Posterior cingulate gyrus (tissue), 11 donors: Measurements from ENCODE around the gene ZNF844.
"Not testable (repeated sequence)": the region's sequence is repeated elsewhere in the genome, so short reads cannot be mapped to it uniquely, and the experiment has no call there.

Experiments
- DNase-seq, 10 donors: peaks; one replicate each; pipeline versions ENCODE4 v3.0.0 to v3.0.0-alpha.2; 2020 to 2021; ENCODE audit warnings: mixed read lengths in 3 of 10
- intact Hi-C: fragments of 100-400 bp; cut with DNase I; formaldehyde crosslinking; loops from one replicate; pipeline ENCODE4 v1.15.1; 2023

Gene ZNF844

DNA sequence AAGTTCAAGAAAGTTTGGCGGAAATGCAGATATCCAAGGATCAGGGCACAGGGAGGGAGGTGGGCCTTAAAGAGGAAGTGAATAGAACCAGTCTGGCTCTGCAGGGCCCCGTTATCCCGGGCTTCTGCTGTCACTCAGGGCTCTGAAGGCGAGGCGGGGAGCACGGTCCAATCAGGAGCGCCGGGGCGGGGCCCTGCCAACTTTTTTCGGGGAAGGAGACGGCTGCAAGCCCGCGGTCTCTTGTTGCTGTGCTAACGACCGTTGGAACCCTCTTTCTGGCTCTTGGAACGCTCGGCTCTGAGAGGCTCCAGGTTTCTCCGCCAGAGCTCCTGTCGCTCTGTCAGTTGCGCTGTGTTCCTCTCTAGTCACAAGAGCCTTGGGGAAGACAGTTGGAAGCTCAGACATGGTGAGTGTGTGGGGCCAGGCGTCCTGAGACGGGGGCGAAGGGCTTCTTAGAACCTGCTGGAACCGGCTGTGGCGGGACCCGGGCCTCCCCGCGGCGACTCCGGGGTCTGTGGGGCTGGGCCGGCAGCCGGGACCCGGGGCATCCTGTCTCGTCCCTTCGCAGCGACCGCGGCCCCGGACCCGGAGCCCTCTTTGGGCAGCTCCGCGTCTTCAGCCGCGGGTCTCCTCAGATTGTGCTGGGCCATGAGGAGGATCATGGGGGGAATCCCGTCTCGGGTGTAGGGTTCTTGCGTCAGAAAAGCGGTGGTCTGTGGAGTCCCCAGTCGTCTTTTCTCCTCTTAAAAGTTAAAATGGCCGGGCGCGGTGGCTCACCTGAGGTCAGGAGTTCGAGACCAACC, 27.7 kb downstream of the ZNF844 start:
- intact Hi-C loops: no loop called here
- DNase-seq: peak; percentile 52 to 95 (median 66)

DNA sequence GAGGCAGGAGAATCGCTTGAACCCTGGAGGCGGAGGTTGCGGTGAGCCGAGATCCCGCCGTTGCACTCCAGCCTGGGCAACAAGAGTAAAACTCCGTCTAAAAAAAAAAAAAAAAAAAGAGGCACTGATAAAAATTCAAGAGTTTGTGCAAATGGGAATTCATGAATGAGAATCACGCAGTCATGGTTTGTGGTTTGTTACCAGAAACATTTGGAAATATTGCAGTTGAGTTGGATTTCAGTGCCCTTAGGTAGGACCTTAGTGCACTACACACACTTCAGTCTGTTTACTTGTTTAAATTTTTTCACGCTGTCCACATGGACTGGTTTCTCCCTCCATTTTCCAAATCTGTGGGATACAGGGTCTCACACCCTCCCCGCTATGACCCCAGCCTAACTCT, 28.4 kb downstream of the ZNF844 start:
- intact Hi-C loops: no loop called here
- DNase-seq: no peak

GRCh38 chr19:12093777-12094176, 29.2 kb downstream of the ZNF844 start:
- intact Hi-C loops: no loop called here
- no peak for DNase-seq

DNA sequence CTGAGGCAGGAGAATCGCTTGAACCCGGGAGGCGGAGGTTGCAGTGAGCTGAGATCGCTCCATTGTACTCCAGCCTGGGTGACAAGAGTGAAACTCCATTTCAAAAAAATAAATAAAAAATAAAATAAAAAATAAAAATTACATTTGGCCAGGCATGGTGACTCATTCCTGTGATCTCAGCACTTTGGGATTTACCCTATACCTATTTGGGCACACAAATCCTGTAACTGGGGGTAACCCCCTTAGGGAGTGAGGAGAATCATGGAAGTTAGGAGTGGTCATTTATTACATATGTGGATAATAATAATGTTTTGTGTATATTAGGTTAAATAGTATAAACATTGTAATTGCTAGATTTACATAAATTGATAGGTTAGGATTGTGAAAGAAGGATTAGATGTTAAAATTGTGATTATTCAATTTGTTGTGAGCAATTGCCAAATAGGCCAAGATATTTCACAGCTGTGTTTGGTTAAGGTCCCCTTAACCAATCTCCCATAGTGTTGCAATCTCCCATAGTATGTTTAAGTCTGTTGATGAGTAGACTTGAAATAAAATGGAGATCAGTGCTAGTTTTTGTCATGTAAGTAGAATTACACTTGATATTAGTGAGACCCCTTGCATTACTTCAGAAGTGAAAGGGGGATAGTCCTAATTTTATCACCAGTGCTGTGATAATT, 30.7 kb downstream of the ZNF844 start:
- DNase-seq: no peak

GRCh38 chr19:12098040-12098439, 33.5 kb downstream of the ZNF844 start:
- DNase-seq: no peak
- intact Hi-C loops: no loop called here

More for the DNA sequence above, 30.7 kb downstream of the ZNF844 start:
- intact Hi-C loops: no loop called here

- intact Hi-C loops, DNase-seq: not testable (repeated sequence)
These were observed 39.4 kb downstream of the ZNF844 start for GRCh38 chr19:12103909-12104308.

GRCh38 chr19:12111176-12111575, 46.6 kb downstream of the ZNF844 start:
- intact Hi-C loops: no loop called here
- DNase-seq: no peak

DNA sequence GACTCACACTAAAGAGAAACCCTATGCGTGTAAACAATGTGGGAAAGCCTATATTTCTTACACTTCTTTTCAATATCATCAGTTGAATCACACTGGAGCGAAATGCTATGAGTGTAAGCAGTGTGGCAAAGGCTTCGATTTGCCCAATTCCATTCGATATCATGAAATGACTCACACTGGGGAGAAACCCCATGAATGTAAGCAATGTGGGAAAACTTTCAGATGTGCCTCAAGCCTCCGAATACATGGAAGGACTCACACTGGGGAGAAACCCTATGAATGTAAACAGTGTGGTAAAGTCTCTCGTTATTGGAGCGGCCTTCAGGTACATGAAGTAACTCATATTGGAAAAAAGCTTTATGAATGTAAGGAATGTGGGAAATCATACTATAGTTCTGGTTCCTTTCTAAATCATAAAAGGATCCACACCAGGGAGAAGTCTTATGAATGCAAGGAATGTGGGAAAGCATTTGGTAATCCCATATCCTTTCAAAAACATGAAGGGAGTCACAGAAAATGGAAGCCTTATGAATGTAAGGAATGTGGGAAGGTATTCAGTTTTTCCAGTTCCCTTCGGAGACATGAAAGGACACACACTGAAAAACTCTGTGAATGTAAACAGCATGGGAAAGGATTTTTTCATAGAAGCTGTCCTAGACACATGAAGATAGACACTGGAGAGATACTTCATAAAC, 47.6 kb downstream of the ZNF844 start:
- intact Hi-C loops: no loop called here
- DNase-seq: no peak

GRCh38 chr19:12112701-12113100, 48.2 kb downstream of the ZNF844 start:
- intact Hi-C loops: no loop called here
- DNase-seq: no peak

- no peak for DNase-seq
- intact Hi-C loops: no loop called here
These were observed 48.6 kb downstream of the ZNF844 start for GRCh38 chr19:12113121-12113520.

- intact Hi-C loops: no loop called here
- DNase-seq: peak in 1 of 10 donors; percentile 69
These were observed 52.9 kb downstream of the ZNF844 start for GRCh38 chr19:12117201-12117970.

DNA sequence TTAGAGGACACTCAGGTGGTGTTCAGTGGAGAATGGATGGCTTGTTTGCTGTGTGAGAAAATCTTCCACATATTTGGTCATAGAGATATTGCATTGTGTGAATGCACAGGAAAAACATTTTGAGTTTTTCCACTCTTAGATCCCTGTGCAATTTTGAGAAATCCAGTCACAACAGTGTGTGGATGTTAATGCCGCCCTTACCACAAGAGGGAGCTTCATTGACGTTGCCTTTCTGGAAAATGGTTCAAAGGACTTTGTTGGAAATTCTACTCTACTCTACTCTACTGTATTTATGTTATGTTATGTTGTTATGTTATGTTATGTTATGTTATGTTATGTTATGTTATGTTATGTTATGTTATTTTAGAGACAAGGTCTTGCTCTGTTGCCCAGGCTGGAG, 62.2 kb downstream of the ZNF844 start:
- DNase-seq: no peak
- intact Hi-C loops: no loop called here
